GM12875 (cell line): ENCODE results near the gene PIGM.
A peak's percentile ranks its signal among the peaks of the same experiment; 100 is the strongest.

Experiments
- H3K4me3 ChIP-seq: one replicate; pipeline ENCODE4 v1.5.1; 2011; ENCODE audit warnings: low read depth, low read length, control low read depth
- CTCF ChIP-seq: IDR thresholded peaks from 2 replicates; pipeline ENCODE4 v1.5.1; 2011; ENCODE audit warnings: low read depth, mild to moderate bottlenecking, control low read depth, inconsistent platforms, low read length, moderate library complexity, borderline replicate concordance; ENCODE audit not compliant: insufficient read depth

The PIGM gene

GRCh38 chr1:160032165-160032820 lies 503 bp upstream of the PIGM start:
- H3K4me3 ChIP-seq = peak overlapping the region; percentile 66
- TF ChIP-seq CTCF = no peak

GRCh38 chr1:160030657-160031364 lies 979 bp downstream of the PIGM start:
- peak overlapping the region; percentile 66 for H3K4me3 ChIP-seq
- TF ChIP-seq CTCF = no peak

GRCh38 chr1:160028426-160028825 lies 3.4 kb downstream of the PIGM start:
- H3K4me3 ChIP-seq = no peak overlapping the region
- TF ChIP-seq CTCF = no peak

- no peak for TF ChIP-seq CTCF
Observed at GRCh38 chr1:160025314-160025713, 6.5 kb downstream of the PIGM start.

GRCh38 chr1:160024195-160024905 lies 7.4 kb downstream of the PIGM start:
- no peak overlapping the region for H3K4me3 ChIP-seq
- no peak for TF ChIP-seq CTCF

More at GRCh38 chr1:160025314-160025713, 6.5 kb downstream of the PIGM start:
- H3K4me3 ChIP-seq = no peak overlapping the region

- no peak for TF ChIP-seq CTCF
- no peak overlapping the region for H3K4me3 ChIP-seq
Observed at GRCh38 chr1:160022330-160023310, 9.2 kb downstream of the PIGM start.
